Astrocyte of the cerebellum (primary cell): ENCODE measurements around the gene ENGASE.

Experiments used
- DNase-seq: peaks from one replicate; pipeline ENCODE4 v3.0.0-alpha.2; 2011; ENCODE audit warnings: low read depth
- H3K4me3 ChIP-seq: 2 replicates; pipeline ENCODE4 v1.5.1; 2011; ENCODE audit warnings: mild to moderate bottlenecking, low read depth, low read length, moderate library complexity
- CTCF ChIP-seq: IDR thresholded peaks from 2 replicates; pipeline ENCODE4 v1.5.1; 2012; ENCODE audit warnings: low read length, low read depth, moderate library complexity, mild to moderate bottlenecking; ENCODE audit errors: missing control alignments
- in situ Hi-C: cut with HindIII; loops from 2 replicates; pipeline ENCODE4 v1.10.0; 2017; ENCODE audit warnings: low sequenced_read_pairs

The ENGASE gene

GRCh38 chr17:79065105-79065670 lies 9.4 kb upstream of the ENGASE start:
- TF ChIP-seq CTCF, result peak; percentile 45
- in situ Hi-C loops, result no loop called here
- no peak for DNase-seq
- H3K4me3 ChIP-seq, result no peak overlapping the region

GRCh38 chr17:79066963-79067362 lies 7.7 kb upstream of the ENGASE start:
- no peak for DNase-seq
- H3K4me3 ChIP-seq, result no peak overlapping the region
- no peak for TF ChIP-seq CTCF
- in situ Hi-C loops, result no loop called here

GRCh38 chr17:79070266-79070880 lies 4.3 kb upstream of the ENGASE start:
- TF ChIP-seq CTCF, result no peak
- in situ Hi-C loops, result no loop called here

GRCh38 chr17:79071161-79071740 lies 3.4 kb upstream of the ENGASE start:
- no peak for TF ChIP-seq CTCF
- in situ Hi-C loops, result no loop called here
- no peak for DNase-seq
- no peak overlapping the region for H3K4me3 ChIP-seq

More at GRCh38 chr17:79070266-79070880, 4.3 kb upstream of the ENGASE start:
- H3K4me3 ChIP-seq, result no peak overlapping the region
- no peak for DNase-seq

GRCh38 chr17:79072544-79072943 lies 2.1 kb upstream of the ENGASE start:
- in situ Hi-C loops, result no loop called here
- no peak for TF ChIP-seq CTCF
- DNase-seq, result no peak
- no peak overlapping the region for H3K4me3 ChIP-seq

- in situ Hi-C loops, result no loop called here
- no peak for DNase-seq
- no peak overlapping the region for H3K4me3 ChIP-seq
- no peak for TF ChIP-seq CTCF
Measured at GRCh38 chr17:79073016-79073705, 1.5 kb upstream of the ENGASE start.
